GM12874 (cell line): ENCODE measurements around the gene OTOP2.

Experiments used
- CTCF ChIP-seq: IDR thresholded peaks from 2 replicates; pipeline ENCODE4 v1.5.1; 2011; ENCODE audit warnings: low read depth, mild to moderate bottlenecking, control low read depth, low read length, moderate library complexity; ENCODE audit not compliant: insufficient read depth

Gene OTOP2

GRCh38 chr17:74924250-74924948 is at the start of gene OTOP2:
Gene OTOP2, plus strand, starts transcription at chr17:74924273. Its CDS starts 360 bp downstream, at chr17:74924633.
- no peak for TF ChIP-seq CTCF

- no peak for TF ChIP-seq CTCF
These were observed 49.4 kb upstream of the OTOP2 start for GRCh38 chr17:74874615-74875037.

- TF ChIP-seq CTCF: no peak
These were observed 48.7 kb upstream of the OTOP2 start for GRCh38 chr17:74875155-74875976.

- no peak for TF ChIP-seq CTCF
These were observed 48.0 kb upstream of the OTOP2 start for GRCh38 chr17:74875977-74876593.

GRCh38 chr17:74877592-74878548 is 46.2 kb upstream of the OTOP2 start:
- no peak for TF ChIP-seq CTCF

GRCh38 chr17:74878658-74879057 is 45.4 kb upstream of the OTOP2 start:
- TF ChIP-seq CTCF: no peak
